CD14-positive monocyte (primary cell): Measurements from ENCODE around the gene PACSIN1. TPM values are rescaled to one million over a fixed set of nuclear protein-coding genes. Genes with fewer than 3 reads are reported as not detected.

Experiments
- DNase-seq, 3 donors: peaks; one replicate each; pipeline ENCODE4 v3.0.0-alpha.2; 2011 to 2022
- H2AFZ ChIP-seq: 2 replicates; pipeline ENCODE4 v1.6.0; 2012; ENCODE audit warnings: mild to moderate bottlenecking, low read depth, low read length, inconsistent platforms; ENCODE audit not compliant: insufficient read depth, poor library complexity, severe bottlenecking
- H3K27ac ChIP-seq, 2 donors: 1 replicate in 1 of 2; 2 replicates in 1 of 2; pipeline ENCODE4 v1.5.1; 2012 to 2013; ENCODE audit warnings: low read length in 2 of 2, control low read depth in 1 of 2, inconsistent platforms in 1 of 2, low read depth in 1 of 2, mild to moderate bottlenecking in 1 of 2
- H3K27me3 ChIP-seq, 2 donors: one replicate each; pipeline versions ENCODE4 v1.6.0 to v1.6.1; 2011 to 2013; ENCODE audit warnings: low read length in 2 of 2; ENCODE audit not compliant: control insufficient read depth in 2 of 2, insufficient read depth in 2 of 2
- H3K36me3 ChIP-seq, 2 donors: replicated peaks in 1 of 2; 1 replicate in 1 of 2; 2 replicates in 1 of 2; pipeline versions ENCODE4 v1.5.1 to v1.6.1; 2012 to 2013; ENCODE audit warnings: low read length in 2 of 2, control low read depth in 1 of 2, inconsistent platforms in 1 of 2, mild to moderate bottlenecking in 1 of 2; ENCODE audit not compliant: insufficient read depth in 2 of 2, control insufficient read depth in 1 of 2
- H3K4me1 ChIP-seq, 2 donors: 1 replicate in 1 of 2; 2 replicates in 1 of 2; pipeline versions ENCODE4 v1.5.1 to v1.6.1; 2012 to 2013; ENCODE audit warnings: low read length in 2 of 2, control low read depth in 1 of 2, inconsistent platforms in 1 of 2, mild to moderate bottlenecking in 1 of 2, moderate library complexity in 1 of 2; ENCODE audit not compliant: insufficient read depth in 2 of 2, control insufficient read depth in 1 of 2
- H3K4me2 ChIP-seq: replicated peaks from 2 replicates; pipeline ENCODE3; 2012; ENCODE audit warnings: low read length, moderate library complexity, mild to moderate bottlenecking; ENCODE audit not compliant: poor library complexity, severe bottlenecking; ENCODE audit errors: extremely low read depth
- H3K4me3 ChIP-seq, 3 experiments: fragments of 200-600 bp in 1 of 3; sonication (generic) in 1 of 3; replicated peaks in 1 of 3; 1 replicate in 2 of 3; 2 replicates in 1 of 3; pipeline ENCODE4 v1.5.1; 2011 to 2013; ENCODE audit warnings: low read length in 3 of 3, mild to moderate bottlenecking in 3 of 3, control low read depth in 2 of 3, low read depth in 2 of 3, inconsistent platforms in 1 of 3, moderate library complexity in 1 of 3
- H3K79me2 ChIP-seq: 2 replicates; pipeline ENCODE4 v1.6.0; 2012; ENCODE audit warnings: mild to moderate bottlenecking, control low read depth, inconsistent platforms, low read length, moderate library complexity; ENCODE audit not compliant: insufficient read depth
- H3K9ac ChIP-seq: 2 replicates; pipeline ENCODE4 v1.6.0; 2017; ENCODE audit warnings: low read length, mild to moderate bottlenecking; ENCODE audit not compliant: insufficient read depth, poor library complexity, severe bottlenecking
- H3K9me3 ChIP-seq, 2 donors: replicated peaks in 1 of 2; 1 replicate in 1 of 2; 2 replicates in 1 of 2; pipeline versions ENCODE4 v1.5.1 to v1.6.1; 2012 to 2013; ENCODE audit warnings: low read length in 2 of 2, control low read depth in 1 of 2; ENCODE audit not compliant: control insufficient read depth in 1 of 2, insufficient read depth in 1 of 2
- H4K20me1 ChIP-seq: 2 replicates; pipeline ENCODE4 v1.6.0; 2012; ENCODE audit warnings: mild to moderate bottlenecking, low read length, control low read depth, moderate library complexity; ENCODE audit not compliant: insufficient read depth
- H3K27ac Mint-ChIP-seq, 7 donors: one replicate each; pipeline ENCODE4 v1.8.0; 2020; ENCODE audit warnings: mild to moderate bottlenecking in 7 of 7, mixed read lengths in 7 of 7, moderate library complexity in 6 of 7, inconsistent platforms in 2 of 7
- H3K27me3 Mint-ChIP-seq, 3 donors: one replicate each; pipeline ENCODE4 v1.8.0; 2021 to 2022; ENCODE audit warnings: low read depth in 3 of 3, mild to moderate bottlenecking in 3 of 3, mixed read lengths in 3 of 3, moderate library complexity in 3 of 3, inconsistent platforms in 1 of 3
- H3K36me3 Mint-ChIP-seq, 2 donors: one replicate each; pipeline ENCODE4 v1.8.0; 2020; ENCODE audit warnings: mixed read lengths in 2 of 2, inconsistent platforms in 1 of 2, mild to moderate bottlenecking in 1 of 2
- H3K4me1 Mint-ChIP-seq: one replicate; pipeline ENCODE4 v1.8.0; 2020; ENCODE audit warnings: mild to moderate bottlenecking, mixed read lengths
- H3K4me3 Mint-ChIP-seq, 2 donors: one replicate each; pipeline ENCODE4 v1.8.0; 2020; ENCODE audit warnings: mild to moderate bottlenecking in 2 of 2, mixed read lengths in 2 of 2, moderate library complexity in 1 of 2
- H3K9me3 Mint-ChIP-seq, 7 donors: one replicate each; pipeline ENCODE4 v1.8.0; 2020 to 2022; ENCODE audit warnings: mixed read lengths in 7 of 7, mild to moderate bottlenecking in 6 of 7, moderate library complexity in 6 of 7, inconsistent platforms in 2 of 7
- WGBS: methylation state at CpG from one replicate; pipeline ENCODE4 v1.1.5; 2013; ENCODE audit warnings: missing lambda C conversion rate; ENCODE audit not compliant: insufficient coverage; 5-methylcytosine and 5-hydroxymethylcytosine counted together
- intact Hi-C, 2 donors: fragments of 100-400 bp; cut with micrococcal nuclease; formaldehyde crosslinking; loops; one replicate each; pipeline versions ENCODE4 v1.15.0 to v1.15.1; 2023
- polyA plus RNA-seq, 3 donors: library from polyadenylated mRNA; depleted of rRNA in 1 of 3; unstranded in 2 of 3; stranded (reverse) in 1 of 3; fragments of 300-500 nt in 2 of 3; fragments of >200 nt in 1 of 3; fragmentation: Illumina TruSeq in 2 of 3; gene quantifications; 1 replicate in 2 of 3; 2 replicates in 1 of 3; pipeline ENCODE4 v1.2.3, GENCODE V29; 2012 to 2021
- TF ChIP-seq, protein P1 (sequence below): fragments of 200-600 bp; IDR thresholded peaks from one replicate; pipeline ENCODE4 v1.8.0; 2022; ENCODE audit warnings: antibody characterized with exemption, mild to moderate bottlenecking

PACSIN1 gene
- polyA plus RNA-seq, 3 donors, result not detected

- H3K4me2 ChIP-seq, result no peak overlapping the region
- Mint-ChIP-seq H3K27me3 (peaks cover 16 to 26% (median 21%) of the 10 kb centered on the region in 3 donors), H3K4me3 (no peak overlapping the region), H3K9me3 (peaks cover 2 to 12% (median 6%) of the 10 kb centered on the region in 7 donors), H3K27ac (no peak overlapping the region), H3K36me3 (no peaks in the 10 kb centered on the region), H3K4me1 (no peaks in the 10 kb centered on the region)
- peaks cover 0 to 9% of the 10 kb centered on the region in 2 donors for H3K27me3 ChIP-seq
- WGBS, result 94% methylated on average over 5 of the region's 5 CpGs
- no peak overlapping the region for H2AFZ ChIP-seq
- no peak overlapping the region for H3K9ac ChIP-seq
- no peak for DNase-seq
- H3K9me3 ChIP-seq, result peaks cover 0 to 5% of the 10 kb centered on the region in 2 donors
- intact Hi-C loops, result no loop called here
- no peak overlapping the region for H3K4me3 ChIP-seq
- H3K4me1 ChIP-seq, result no peaks in the 10 kb centered on the region
- H3K79me2 ChIP-seq, result no peaks in the 10 kb centered on the region
- H3K36me3 ChIP-seq, result no peaks in the 10 kb centered on the region
- H3K27ac ChIP-seq, result no peak overlapping the region
- no peaks in the 10 kb centered on the region for H4K20me1 ChIP-seq
- TF ChIP-seq, protein P1, sequence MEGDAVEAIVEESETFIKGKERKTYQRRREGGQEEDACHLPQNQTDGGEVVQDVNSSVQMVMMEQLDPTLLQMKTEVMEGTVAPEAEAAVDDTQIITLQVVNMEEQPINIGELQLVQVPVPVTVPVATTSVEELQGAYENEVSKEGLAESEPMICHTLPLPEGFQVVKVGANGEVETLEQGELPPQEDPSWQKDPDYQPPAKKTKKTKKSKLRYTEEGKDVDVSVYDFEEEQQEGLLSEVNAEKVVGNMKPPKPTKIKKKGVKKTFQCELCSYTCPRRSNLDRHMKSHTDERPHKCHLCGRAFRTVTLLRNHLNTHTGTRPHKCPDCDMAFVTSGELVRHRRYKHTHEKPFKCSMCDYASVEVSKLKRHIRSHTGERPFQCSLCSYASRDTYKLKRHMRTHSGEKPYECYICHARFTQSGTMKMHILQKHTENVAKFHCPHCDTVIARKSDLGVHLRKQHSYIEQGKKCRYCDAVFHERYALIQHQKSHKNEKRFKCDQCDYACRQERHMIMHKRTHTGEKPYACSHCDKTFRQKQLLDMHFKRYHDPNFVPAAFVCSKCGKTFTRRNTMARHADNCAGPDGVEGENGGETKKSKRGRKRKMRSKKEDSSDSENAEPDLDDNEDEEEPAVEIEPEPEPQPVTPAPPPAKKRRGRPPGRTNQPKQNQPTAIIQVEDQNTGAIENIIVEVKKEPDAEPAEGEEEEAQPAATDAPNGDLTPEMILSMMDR, result no peak
These were observed 46.9 kb downstream of the PACSIN1 start for GRCh38 chr6:34512738-34513115.

DNA sequence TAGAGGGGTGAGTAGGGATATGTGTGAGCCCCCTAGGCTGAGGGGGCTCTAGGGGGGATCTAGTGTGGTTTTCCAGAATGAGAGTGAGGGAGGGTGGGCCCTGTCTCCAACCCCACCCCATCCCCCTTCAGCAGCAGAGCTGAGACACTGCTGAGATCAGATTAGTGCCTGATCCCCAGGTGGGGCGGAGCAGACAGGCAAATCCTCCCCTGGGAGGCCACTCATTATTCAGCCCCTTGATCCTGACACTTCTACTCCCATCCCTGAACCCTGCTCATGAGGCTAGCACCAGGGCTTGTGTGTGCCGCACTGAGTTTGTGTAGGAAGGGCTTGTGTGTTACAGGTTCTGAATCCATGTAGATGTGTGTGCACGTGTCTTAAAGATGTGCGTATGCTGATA, 47.8 kb downstream of the PACSIN1 start:
- no peak overlapping the region for H2AFZ ChIP-seq
- DNase-seq, result no peak

More for the DNA sequence above, 47.8 kb downstream of the PACSIN1 start:
- no peak overlapping the region for H3K27ac Mint-ChIP-seq
- no peaks in the 10 kb centered on the region for H3K36me3 Mint-ChIP-seq
- WGBS, result 96% methylated on average over 4 of the region's 4 CpGs
- H3K4me2 ChIP-seq, result no peak overlapping the region
- H3K4me3 Mint-ChIP-seq, result no peak overlapping the region
- H3K9ac ChIP-seq, result no peak overlapping the region
- H4K20me1 ChIP-seq, result no peaks in the 10 kb centered on the region
- TF ChIP-seq, protein P1, result no peak
- peaks cover 2 to 12% (median 6%) of the 10 kb centered on the region in 7 donors for H3K9me3 Mint-ChIP-seq
- H3K27ac ChIP-seq, result no peak overlapping the region
- no peaks in the 10 kb centered on the region for H3K4me1 ChIP-seq
- peaks cover 0 to 5% of the 10 kb centered on the region in 2 donors for H3K9me3 ChIP-seq
- no peaks in the 10 kb centered on the region for H3K4me1 Mint-ChIP-seq
- no peaks in the 10 kb centered on the region for H3K36me3 ChIP-seq
- H3K27me3 Mint-ChIP-seq, result peaks cover 18 to 28% (median 21%) of the 10 kb centered on the region in 3 donors
- intact Hi-C loops, result no loop called here
- no peaks in the 10 kb centered on the region for H3K79me2 ChIP-seq
- H3K27me3 ChIP-seq, result peaks cover 0 to 9% of the 10 kb centered on the region in 2 donors
- no peak overlapping the region for H3K4me3 ChIP-seq
